HG03039 (cell line): ENCODE data around the gene NTRK2.
"Not testable (repeated sequence)": the region's sequence is repeated elsewhere in the genome, so short reads cannot be mapped to it uniquely, and the experiment has no call there.

Source experiments
- ATAC-seq: cut with Tn5 transposase; IDR thresholded peaks from one replicate; pipeline ENCODE4 v1.9.1; 2021; ENCODE audit warnings: mild to moderate bottlenecking, moderate library complexity; ENCODE audit not compliant: unreplicated experiment

NTRK2 gene

DNA sequence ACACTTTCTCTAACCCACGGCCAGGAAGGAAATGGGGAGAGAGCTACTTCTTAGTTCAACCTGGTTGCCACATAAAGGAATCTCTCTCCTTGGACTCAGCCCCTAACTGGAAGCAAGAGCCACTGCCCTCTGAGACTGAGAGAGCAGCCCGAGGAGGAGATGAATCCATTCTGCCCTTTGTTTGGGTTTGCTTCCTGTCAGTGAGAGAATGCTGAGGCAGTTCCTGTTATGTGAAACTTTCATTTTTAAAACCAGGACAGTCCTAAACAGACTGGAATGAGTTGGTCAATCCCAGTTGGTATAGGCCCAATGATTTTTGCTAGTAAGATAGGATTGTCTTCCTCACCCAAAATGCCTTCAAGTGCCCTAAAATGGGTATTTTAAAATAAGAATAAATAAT is 205.1 kb downstream of the NTRK2 start:
- ATAC-seq = no peak

GRCh38 chr9:84875193-84875592 is 205.7 kb downstream of the NTRK2 start:
- no peak for ATAC-seq

DNA sequence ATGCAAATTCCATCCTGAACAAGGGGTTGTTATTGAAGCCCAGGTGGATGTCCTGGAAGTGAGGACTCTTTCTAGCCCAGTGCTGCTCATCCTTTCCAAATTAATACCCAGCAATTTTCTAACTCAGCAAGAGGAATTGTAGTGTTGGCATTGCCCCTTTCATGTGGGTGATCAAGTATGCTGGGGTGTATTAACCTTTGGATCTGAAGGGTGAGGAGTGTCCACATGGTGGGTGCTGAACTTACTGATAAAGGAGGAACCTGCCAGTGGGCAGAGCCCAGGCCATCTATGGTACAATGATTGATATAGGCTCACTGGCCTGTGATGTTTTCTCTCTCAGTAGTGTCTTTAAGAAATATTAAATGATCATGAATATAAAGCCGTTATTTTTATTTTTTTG is 210.1 kb downstream of the NTRK2 start:
- ATAC-seq = no peak

- ATAC-seq = no peak
Observed at GRCh38 chr9:84880835-84881234, 211.3 kb downstream of the NTRK2 start.

GRCh38 chr9:84886866-84887265 is 217.3 kb downstream of the NTRK2 start:
- ATAC-seq = no peak

- no peak for ATAC-seq
Observed at GRCh38 chr9:84891924-84892323, 222.4 kb downstream of the NTRK2 start.

GRCh38 chr9:84893419-84894128 is 224.0 kb downstream of the NTRK2 start:
- no peak for ATAC-seq

- no peak for ATAC-seq
Observed at GRCh38 chr9:84894859-84895258, 225.3 kb downstream of the NTRK2 start.

DNA sequence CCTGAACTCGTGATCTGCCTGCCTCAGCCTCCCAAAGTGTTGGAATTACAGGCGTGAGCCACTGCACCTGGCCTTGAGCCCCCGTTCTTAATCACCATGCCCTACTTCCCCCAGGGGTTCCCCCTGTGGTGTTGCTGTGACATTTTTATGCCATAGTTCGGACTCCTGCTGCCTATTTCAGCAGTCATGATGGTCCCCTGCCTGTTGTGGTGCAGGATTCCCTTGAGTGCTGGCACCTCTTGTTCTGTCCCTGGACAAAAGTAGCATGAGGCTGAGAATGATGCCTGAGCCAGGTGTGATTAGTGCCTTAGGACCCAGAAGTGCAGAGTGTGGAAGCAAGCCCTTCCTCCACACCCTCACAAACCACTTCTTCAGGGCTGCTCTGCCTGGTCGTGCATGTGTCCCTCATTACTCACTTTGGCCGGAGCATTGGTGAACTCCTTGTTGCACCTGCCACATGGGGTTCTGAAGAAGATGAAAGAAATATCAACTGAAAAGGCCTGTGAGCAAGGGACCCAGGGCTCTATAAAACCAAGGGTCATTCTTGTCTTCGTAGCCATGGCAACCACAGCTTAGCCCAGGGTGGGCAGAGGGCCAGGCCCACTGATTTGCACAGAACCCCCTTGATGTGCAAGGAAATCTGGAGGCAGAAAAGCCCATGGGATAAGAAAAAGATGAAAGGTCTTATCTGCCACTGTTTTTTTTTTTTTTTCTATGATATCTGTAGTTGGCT is 228.0 kb downstream of the NTRK2 start:
- no peak for ATAC-seq

GRCh38 chr9:84898188-84898587 is 228.7 kb downstream of the NTRK2 start:
- no peak for ATAC-seq

DNA sequence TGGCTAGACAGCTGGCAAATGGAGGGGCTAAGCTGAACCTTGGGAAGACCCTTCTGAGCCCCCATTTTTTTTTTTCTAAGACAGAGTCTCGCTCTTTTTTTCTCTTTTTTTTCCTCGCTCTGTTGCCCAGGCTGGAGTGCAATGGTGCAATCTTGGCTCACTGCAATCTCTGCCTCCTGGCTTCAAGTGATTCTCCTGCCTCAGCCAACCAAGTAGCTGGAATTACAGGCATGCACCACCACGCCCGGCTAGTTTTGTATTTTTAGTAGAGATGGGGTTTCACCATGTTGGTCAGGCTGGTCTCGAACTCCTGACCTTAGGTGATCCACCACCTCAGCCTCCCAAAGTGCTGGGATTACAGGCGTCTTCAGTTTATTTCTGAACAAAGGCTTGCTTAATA is 229.1 kb downstream of the NTRK2 start:
- not testable (repeated sequence) for ATAC-seq

DNA sequence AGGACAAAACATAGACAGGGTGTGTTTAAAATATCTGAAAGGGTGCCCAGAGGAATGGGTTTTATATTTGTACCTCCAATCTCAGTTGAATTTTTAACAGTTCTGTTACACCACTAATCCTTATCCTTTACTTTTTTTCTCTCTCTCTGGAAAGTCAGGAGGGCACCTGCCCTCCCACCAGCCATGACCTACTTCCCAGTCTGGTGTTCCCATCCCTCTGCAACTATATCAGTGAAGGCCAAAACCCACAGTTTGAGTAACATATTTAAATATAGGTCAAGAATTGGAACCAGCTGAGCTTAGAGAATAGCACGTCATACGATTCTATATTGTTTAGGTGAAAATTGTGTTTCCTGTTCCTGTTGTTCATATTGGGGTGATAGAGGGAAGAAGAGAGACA is 229.8 kb downstream of the NTRK2 start:
- ATAC-seq = no peak

- ATAC-seq = no peak
Observed at GRCh38 chr9:84900421-84900820, 230.9 kb downstream of the NTRK2 start.

- ATAC-seq = no peak
Observed at GRCh38 chr9:84903963-84904362, 234.4 kb downstream of the NTRK2 start.

GRCh38 chr9:84916769-84917168 is 247.2 kb downstream of the NTRK2 start:
- ATAC-seq = no peak

DNA sequence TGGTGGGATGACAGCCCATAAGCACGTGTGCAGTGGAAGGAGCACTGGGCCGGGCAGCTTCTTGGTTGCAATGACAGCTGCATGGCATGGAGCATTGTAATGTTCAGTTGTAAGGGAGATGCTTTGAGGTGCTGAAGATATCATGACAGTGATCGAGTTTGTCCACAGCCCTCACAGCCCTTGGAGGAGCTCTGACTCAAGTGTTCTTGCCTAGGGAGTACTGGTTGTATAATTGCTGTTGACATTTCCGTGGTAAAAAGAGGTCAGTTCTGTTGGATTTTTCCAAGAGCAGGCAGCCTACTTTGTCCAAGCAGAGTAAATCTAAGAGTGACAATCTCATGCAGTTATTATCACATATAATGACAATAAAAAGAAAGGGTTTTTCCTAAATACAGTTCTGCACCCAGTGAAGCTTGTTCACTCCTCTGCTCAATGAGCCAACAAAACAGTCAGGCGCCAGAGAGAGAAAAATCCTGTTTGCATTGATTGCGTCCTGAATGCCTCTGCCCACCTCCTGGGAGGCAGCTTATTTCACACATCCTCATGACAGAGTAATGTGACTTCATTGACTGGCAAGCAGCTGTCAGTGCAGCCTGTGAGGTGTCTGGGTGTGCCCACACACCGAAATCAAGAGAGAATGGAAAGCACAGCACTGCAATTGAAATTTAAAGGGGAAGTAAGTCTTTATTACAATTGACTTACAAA is 248.0 kb downstream of the NTRK2 start:
- no peak for ATAC-seq

- no peak for ATAC-seq
Observed at GRCh38 chr9:84919440-84919839, 249.9 kb downstream of the NTRK2 start.

DNA sequence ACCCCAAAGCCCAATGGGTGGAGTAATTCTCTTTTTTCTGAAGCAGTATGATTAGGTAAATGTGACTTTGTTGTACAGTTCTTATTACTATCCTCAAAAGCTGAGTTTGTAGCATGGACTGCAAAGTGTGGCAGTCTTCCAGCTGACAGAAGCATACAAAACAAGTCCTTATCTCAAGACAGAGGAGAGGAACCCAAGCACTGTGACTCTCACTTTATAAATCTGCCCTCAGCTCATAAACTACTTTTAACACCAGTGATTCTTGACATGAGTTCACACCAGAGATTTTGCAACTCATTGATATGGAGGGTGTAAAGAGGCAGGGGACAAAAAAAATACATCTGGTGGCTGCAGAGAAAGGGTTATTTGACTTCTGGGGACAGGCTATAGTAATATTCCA is 251.6 kb downstream of the NTRK2 start:
- no peak for ATAC-seq

- no peak for ATAC-seq
Observed at GRCh38 chr9:84922051-84922450, 252.5 kb downstream of the NTRK2 start.

DNA sequence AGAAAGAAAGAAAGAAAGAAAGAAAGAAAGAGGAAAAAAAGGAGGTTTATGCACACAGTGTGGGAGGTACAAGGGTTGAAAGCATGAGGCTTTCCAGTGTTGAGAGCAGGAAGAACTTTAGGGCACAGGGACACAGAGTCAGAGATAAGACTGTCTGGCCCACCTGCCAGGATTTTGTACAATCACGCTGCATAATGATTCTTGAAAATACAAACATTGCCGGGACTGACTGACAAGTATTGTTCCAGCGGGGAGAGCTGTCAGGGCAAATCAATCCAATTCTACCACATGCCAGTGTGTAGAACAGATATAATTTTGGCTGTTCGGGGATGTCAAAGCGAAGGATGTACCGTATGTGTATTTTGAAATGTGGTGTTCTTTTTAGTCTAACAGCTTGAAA is 254.7 kb downstream of the NTRK2 start:
- no peak for ATAC-seq

DNA sequence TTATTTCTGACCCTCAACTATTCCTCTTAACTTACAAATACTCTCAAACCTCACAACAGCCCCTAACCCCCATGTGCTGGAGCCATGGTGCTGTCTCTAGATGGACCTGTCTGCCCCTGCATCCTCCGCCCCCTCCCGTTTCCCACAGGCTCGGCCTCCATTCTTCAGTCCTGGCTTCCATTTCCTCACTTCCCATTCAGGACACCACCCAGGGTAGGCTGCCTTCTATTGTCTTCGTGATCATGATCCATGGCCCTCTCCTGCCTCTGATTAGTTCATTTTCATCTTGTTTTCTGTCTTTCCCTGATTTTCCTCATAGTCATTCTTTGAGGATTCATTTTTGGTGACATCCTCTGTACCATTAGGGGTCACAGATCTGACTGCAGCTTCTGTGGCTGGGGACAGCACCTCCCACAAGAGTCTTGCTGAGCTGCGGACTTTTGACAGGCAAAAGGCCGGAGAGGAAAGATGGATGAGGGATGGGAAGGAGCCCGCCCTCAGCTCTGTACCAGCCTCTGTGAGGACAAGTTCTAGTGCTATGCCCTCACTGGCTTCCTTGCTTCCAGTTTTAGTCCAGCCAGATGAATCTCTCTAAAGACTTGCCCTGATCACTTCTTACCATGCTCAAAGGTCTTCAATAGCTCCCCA is 255.8 kb downstream of the NTRK2 start:
- no peak for ATAC-seq
